HEK293 (cell line): ENCODE results near the gene EIF4A3.

ENCODE experiments used
- CTCF ChIA-PET: fragments of 350-600 bp; formaldehyde crosslinking; extraction: SDS; loops from one replicate; lab custom pipeline; 2021; ENCODE audit warnings: antibody characterized with exemption; lab: Yijun Ruan, JAX
- POLR2A ChIA-PET: fragments of 300-600 bp; formaldehyde crosslinking; extraction: SDS; loops from one replicate; lab custom pipeline; 2020; ENCODE audit warnings: antibody characterized with exemption, inconsistent platforms; lab: Yijun Ruan, JAX
- H3K27ac ChIP-seq: fragments of 200-500 bp; sonication (Bioruptor generic); 2 replicates; pipeline ENCODE4 v1.5.1; 2014; ENCODE audit warnings: low read depth, low read length, control low read depth, inconsistent platforms; ENCODE audit errors: extremely low read depth
- H3K36me3 ChIP-seq, 2 experiments: fragments of 200-500 bp in 1 of 2; sonication (Bioruptor generic) in 1 of 2; 1 replicate in 1 of 2; 2 replicates in 1 of 2; pipeline ENCODE4 v1.5.1; 2014 to 2017; ENCODE audit warnings: inconsistent platforms in 2 of 2, low read length in 2 of 2; ENCODE audit not compliant: control insufficient read depth in 2 of 2, insufficient read depth in 1 of 2
- H3K4me1 ChIP-seq: fragments of 200-500 bp; sonication (Bioruptor generic); 2 replicates; pipeline ENCODE4 v1.5.1; 2014; ENCODE audit warnings: mild to moderate bottlenecking, low read length, inconsistent platforms; ENCODE audit not compliant: control insufficient read depth, insufficient read depth
- H3K4me3 ChIP-seq: 2 replicates; pipeline ENCODE4 v1.5.1; 2011; ENCODE audit warnings: low read depth, mild to moderate bottlenecking, control low read depth, low read length, moderate library complexity
- H3K9me3 ChIP-seq: fragments of 200-500 bp; sonication (Bioruptor generic); 2 replicates; pipeline ENCODE4 v1.5.1; 2014; ENCODE audit warnings: low read depth, low read length, inconsistent platforms; ENCODE audit not compliant: control insufficient read depth, insufficient read depth
- EGR2 ChIP-seq: fragments of 450-650 bp; formaldehyde crosslinking; IDR thresholded peaks from 2 replicates; pipeline ENCODE4 v1.5.1; 2016; ENCODE audit warnings: low read depth, missing biosample characterization, missing genetic modification characterization
- FEZF1 ChIP-seq: fragments of 450-650 bp; formaldehyde crosslinking; IDR thresholded peaks from 2 replicates; pipeline ENCODE4 v1.5.1; 2016; ENCODE audit warnings: missing biosample characterization, missing genetic modification characterization
- SETDB1 ChIP-seq: IDR thresholded peaks from one replicate; pipeline ENCODE4 v1.6.1; 2017; ENCODE audit warnings: mild to moderate bottlenecking, low read length, moderate library complexity, mixed read lengths; ENCODE audit not compliant: insufficient read length
- YY1 ChIP-seq: fragments of 450-650 bp; formaldehyde crosslinking; IDR thresholded peaks from 2 replicates; pipeline ENCODE4 v1.5.1; 2018; ENCODE audit warnings: missing biosample characterization, missing genetic modification characterization
- ZBTB48 ChIP-seq: fragments of 450-650 bp; formaldehyde crosslinking; IDR thresholded peaks from 2 replicates; pipeline ENCODE4 v1.5.1; 2016; ENCODE audit warnings: missing biosample characterization, missing genetic modification characterization
- ZEB2 ChIP-seq: fragments of 450-650 bp; formaldehyde crosslinking; IDR thresholded peaks from 2 replicates; pipeline ENCODE4 v1.5.1; 2016; ENCODE audit warnings: missing biosample characterization, missing genetic modification characterization
- ZFP37 ChIP-seq: fragments of 450-650 bp; formaldehyde crosslinking; IDR thresholded peaks from 2 replicates; pipeline ENCODE4 v1.5.1; 2016; ENCODE audit warnings: missing biosample characterization, missing genetic modification characterization
- ZNF133 ChIP-seq: fragments of 450-650 bp; formaldehyde crosslinking; IDR thresholded peaks from 2 replicates; pipeline ENCODE4 v1.5.1; 2016; ENCODE audit warnings: missing biosample characterization, missing genetic modification characterization
- ZNF184 ChIP-seq: fragments of 450-650 bp; IDR thresholded peaks from 2 replicates; pipeline ENCODE4 v1.5.1; 2018; ENCODE audit warnings: missing biosample characterization, mild to moderate bottlenecking, missing genetic modification characterization
- ZNF202 ChIP-seq: fragments of 450-650 bp; formaldehyde crosslinking; IDR thresholded peaks from 2 replicates; pipeline ENCODE4 v1.5.1; 2016; ENCODE audit warnings: missing biosample characterization, missing genetic modification characterization, borderline replicate concordance
- ZNF561 ChIP-seq: fragments of 450-650 bp; IDR thresholded peaks from 2 replicates; pipeline ENCODE4 v1.5.1; 2018; ENCODE audit warnings: missing biosample characterization, missing genetic modification characterization, borderline replicate concordance
- ZNF670 ChIP-seq: fragments of 450-650 bp; formaldehyde crosslinking; IDR thresholded peaks from 2 replicates; pipeline ENCODE4 v1.5.1; 2016; ENCODE audit warnings: missing biosample characterization, missing genetic modification characterization, low read depth
- TF ChIP-seq, protein P1 (sequence below): fragments of 450-650 bp; formaldehyde crosslinking; IDR thresholded peaks from 2 replicates; pipeline ENCODE4 v1.5.1; 2016; ENCODE audit warnings: missing biosample characterization, missing genetic modification characterization
- TF ChIP-seq, protein P2 (sequence below): fragments of 450-650 bp; formaldehyde crosslinking; IDR thresholded peaks from 2 replicates; pipeline ENCODE4 v1.5.1; 2016; ENCODE audit warnings: missing biosample characterization, missing genetic modification characterization
- TF ChIP-seq, protein P3 (sequence below): fragments of 450-650 bp; formaldehyde crosslinking; IDR thresholded peaks from 2 replicates; pipeline ENCODE4 v1.5.1; 2016; ENCODE audit warnings: missing biosample characterization, missing genetic modification characterization

The EIF4A3 gene

DNA sequence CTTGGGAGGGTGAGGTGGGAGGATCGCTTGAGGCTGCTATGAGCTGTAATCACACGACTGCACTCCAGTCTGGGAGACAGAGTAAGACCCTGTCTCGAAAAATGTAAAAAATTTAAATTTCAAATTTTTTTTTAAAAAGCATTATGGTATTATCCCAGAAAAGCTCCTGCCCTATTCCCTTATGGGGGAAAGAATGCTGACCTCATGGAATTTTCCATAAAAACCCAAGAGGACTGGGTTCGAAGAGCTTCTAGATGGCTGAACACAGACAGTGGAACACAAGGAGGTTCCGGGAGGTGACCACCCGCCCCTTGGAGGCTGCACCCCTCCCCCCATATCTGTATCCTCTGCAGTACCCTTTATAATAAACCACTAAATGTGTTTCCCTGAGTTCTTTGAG lies 4.0 kb downstream of the EIF4A3 start (continued):
- TF ChIP-seq, protein P1, sequence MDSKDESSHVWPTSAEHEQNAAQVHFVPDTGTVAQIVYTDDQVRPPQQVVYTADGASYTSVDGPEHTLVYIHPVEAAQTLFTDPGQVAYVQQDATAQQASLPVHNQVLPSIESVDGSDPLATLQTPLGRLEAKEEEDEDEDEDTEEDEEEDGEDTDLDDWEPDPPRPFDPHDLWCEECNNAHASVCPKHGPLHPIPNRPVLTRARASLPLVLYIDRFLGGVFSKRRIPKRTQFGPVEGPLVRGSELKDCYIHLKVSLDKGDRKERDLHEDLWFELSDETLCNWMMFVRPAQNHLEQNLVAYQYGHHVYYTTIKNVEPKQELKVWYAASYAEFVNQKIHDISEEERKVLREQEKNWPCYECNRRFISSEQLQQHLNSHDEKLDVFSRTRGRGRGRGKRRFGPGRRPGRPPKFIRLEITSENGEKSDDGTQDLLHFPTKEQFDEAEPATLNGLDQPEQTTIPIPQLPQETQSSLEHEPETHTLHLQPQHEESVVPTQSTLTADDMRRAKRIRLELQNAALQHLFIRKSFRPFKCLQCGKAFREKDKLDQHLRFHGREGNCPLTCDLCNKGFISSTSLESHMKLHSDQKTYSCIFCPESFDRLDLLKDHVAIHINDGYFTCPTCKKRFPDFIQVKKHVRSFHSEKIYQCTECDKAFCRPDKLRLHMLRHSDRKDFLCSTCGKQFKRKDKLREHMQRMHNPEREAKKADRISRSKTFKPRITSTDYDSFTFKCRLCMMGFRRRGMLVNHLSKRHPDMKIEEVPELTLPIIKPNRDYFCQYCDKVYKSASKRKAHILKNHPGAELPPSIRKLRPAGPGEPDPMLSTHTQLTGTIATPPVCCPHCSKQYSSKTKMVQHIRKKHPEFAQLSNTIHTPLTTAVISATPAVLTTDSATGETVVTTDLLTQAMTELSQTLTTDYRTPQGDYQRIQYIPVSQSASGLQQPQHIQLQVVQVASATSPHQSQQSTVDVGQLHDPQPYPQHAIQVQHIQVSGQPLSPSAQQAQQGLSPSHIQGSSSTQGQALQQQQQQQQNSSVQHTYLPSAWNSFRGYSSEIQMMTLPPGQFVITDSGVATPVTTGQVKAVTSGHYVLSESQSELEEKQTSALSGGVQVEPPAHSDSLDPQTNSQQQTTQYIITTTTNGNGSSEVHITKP (tag by site-specific recombination), result no peak

DNA sequence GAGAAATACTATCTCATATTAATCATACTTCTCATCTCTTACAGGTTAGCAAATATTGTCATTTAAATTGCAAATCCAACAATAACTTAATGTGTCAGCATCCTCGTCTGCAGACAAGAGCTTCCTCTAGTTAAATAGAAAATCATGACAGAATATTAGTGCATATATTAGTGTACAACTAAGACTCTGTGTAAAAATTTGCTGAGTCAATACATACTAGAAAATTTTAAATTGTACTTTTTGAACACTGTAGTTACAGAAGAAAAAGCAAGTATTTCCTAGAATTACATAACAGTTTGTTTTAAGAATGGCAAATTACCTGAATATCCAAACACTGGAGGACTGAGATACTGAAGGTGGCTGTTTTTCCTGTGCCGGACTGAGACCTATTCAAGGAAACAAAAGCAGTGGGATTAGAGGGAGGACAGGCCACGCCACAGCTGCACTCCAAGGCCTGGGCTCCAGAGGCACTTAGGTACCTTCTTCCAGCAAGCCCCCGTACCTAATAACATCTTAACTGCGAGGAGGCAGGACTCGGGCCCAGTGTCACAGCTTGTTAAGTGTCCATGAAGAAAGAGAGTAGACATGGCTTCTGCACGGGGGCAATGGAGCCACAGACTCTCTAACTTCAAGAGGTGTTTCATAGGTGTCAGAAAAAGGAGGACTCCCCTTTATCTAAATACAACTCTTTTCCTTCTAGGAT lies 5.3 kb downstream of the EIF4A3 start:
- POLR2A ChIA-PET, result interaction anchor here (1.2 to 2.4 kb wide), 2 partner anchors 8 to 40 kb away, joined by 3 to 7 read pairs (median 5); partner anchors contain the start of gene GAA

DNA sequence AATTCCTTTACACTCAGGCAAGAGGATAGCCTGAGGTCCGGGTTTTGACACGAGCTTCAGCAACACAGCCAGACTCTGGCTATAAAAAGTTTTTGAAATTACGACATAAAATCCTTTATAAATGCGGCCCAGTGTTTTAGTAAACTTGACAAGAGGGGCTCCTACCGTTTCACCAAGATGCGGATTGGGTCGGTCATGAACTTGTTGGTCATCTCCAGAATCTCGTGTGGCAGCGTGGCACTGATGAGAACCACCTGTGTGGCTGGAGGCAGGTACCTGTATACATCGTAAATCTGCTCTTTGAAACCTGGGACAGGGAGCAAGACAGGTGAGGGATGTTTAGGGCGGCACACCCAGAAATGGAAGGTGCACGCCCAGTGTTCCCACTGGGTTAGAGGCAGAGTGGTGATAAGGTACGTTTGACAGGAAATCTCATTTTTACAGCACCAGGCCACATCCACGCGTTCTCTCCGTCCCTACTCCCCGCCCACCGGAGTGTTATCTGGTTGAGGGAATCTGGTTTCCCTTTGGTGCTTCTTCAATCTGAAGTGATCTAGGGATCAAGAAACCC lies 8.0 kb downstream of the EIF4A3 start:
- CTCF ChIA-PET, result interaction anchor here (1.0 kb wide), 1 partner anchor 38 kb away, joined by 3 read pairs; the partner anchor contains the start of gene GAA

More for the DNA sequence above, 5.3 kb downstream of the EIF4A3 start:
- no peaks in the 10 kb centered on the region; the same call in 1 of the 2 replicates for H3K4me1 ChIP-seq
- CTCF ChIA-PET, result interaction anchor here (0.7 to 1.3 kb wide), 3 partner anchors 13 to 40 kb away, joined by 3 to 10 read pairs (median 4); partner anchors contain the start of gene GAA
- H3K4me3 ChIP-seq, result no peak overlapping the region
- TF ChIP-seq ZNF184, result no peak
- TF ChIP-seq EGR2, result no peak
- TF ChIP-seq ZNF561 (tag by site-specific recombination), result no peak
- no peak for TF ChIP-seq ZNF202 (tag by site-specific recombination)
- no peak for TF ChIP-seq FEZF1 (tag by site-specific recombination)
- H3K9me3 ChIP-seq, result no peaks in the 10 kb centered on the region
- H3K27ac ChIP-seq, result no peak overlapping the region; the same call in 1 of the 2 replicates
- peaks cover 80 to 92% of the 10 kb centered on the region in 2 experiments for H3K36me3 ChIP-seq

More for the DNA sequence above, 8.0 kb downstream of the EIF4A3 start:
- Histone ChIP-seq H3K4me1 (no peaks in the 10 kb centered on the region), H3K27ac (no peak overlapping the region), H3K4me3 (no peak overlapping the region), H3K9me3 (no peaks in the 10 kb centered on the region), H3K36me3 (peaks cover 100% of the 10 kb centered on the region in 2 experiments)
- TF ChIP-seq FEZF1 (tag by site-specific recombination) (no peak), ZFP37 (tag by site-specific recombination) (no peak), SETDB1 (no peak), ZNF670 (tag by site-specific recombination) (no peak), YY1 (tag by site-specific recombination) (no peak), ZBTB48 (tag by site-specific recombination) (no peak), ZNF133 (tag by site-specific recombination) (no peak), ZEB2 (tag by site-specific recombination) (no peak)
- TF ChIP-seq, protein P2, sequence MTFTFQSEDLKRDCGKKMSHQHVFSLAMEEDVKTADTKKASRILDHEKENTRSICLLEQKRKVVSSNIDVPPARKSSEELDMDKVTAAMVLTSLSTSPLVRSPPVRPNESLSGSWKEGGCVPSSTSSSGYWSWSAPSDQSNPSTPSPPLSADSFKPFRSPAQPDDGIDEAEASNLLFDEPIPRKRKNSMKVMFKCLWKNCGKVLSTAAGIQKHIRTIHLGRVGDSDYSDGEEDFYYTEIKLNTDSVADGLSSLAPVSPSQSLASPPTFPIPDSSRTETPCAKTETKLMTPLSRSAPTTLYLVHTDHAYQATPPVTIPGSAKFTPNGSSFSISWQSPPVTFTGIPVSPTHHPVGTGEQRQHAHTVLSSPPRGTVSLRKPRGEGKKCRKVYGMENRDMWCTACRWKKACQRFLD (tag by site-specific recombination), result no peak
- TF ChIP-seq, protein P3, sequence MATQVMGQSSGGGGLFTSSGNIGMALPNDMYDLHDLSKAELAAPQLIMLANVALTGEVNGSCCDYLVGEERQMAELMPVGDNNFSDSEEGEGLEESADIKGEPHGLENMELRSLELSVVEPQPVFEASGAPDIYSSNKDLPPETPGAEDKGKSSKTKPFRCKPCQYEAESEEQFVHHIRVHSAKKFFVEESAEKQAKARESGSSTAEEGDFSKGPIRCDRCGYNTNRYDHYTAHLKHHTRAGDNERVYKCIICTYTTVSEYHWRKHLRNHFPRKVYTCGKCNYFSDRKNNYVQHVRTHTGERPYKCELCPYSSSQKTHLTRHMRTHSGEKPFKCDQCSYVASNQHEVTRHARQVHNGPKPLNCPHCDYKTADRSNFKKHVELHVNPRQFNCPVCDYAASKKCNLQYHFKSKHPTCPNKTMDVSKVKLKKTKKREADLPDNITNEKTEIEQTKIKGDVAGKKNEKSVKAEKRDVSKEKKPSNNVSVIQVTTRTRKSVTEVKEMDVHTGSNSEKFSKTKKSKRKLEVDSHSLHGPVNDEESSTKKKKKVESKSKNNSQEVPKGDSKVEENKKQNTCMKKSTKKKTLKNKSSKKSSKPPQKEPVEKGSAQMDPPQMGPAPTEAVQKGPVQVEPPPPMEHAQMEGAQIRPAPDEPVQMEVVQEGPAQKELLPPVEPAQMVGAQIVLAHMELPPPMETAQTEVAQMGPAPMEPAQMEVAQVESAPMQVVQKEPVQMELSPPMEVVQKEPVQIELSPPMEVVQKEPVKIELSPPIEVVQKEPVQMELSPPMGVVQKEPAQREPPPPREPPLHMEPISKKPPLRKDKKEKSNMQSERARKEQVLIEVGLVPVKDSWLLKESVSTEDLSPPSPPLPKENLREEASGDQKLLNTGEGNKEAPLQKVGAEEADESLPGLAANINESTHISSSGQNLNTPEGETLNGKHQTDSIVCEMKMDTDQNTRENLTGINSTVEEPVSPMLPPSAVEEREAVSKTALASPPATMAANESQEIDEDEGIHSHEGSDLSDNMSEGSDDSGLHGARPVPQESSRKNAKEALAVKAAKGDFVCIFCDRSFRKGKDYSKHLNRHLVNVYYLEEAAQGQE, result no peak
- POLR2A ChIA-PET, result interaction anchor here (1.0 kb wide), 1 partner anchor 38 kb away, joined by 3 read pairs; the partner anchor contains the start of gene GAA
